ENCODE measurements around the gene KANSL1. TPM values are rescaled to one million over a fixed set of nuclear protein-coding genes. Genes with fewer than 3 reads are reported as not detected.
A peak's percentile ranks its signal among the peaks of the same experiment; 100 is the strongest.

Gene KANSL1
- total RNA-seq, 8 experiments from 2014 or later: 36.9 to 96.5 (median 81.9) TPM

GRCh38 chr17:45982791-45983613, 210.2 kb downstream of the KANSL1 start:
- peak in 3 of 8 experiments; percentile 6 to 36 (median 20) for ATAC-seq (replicated peaks in 6 of 8)

GRCh38 chr17:45981306-45981705, 211.9 kb downstream of the KANSL1 start:
- no peak overlapping the region for H3K4me3 ChIP-seq
- in situ Hi-C loops (cut with MboI; ENCODE audit: low pct_unique_long_range_greater_than_20kb in 2 of 9, low sequenced_read_pairs in 9 of 9, unreplicated experiment in 9 of 9): no loop called here
- no peak for ATAC-seq (replicated peaks in 6 of 8)
- no peak overlapping the region for H3K27ac ChIP-seq
- peaks cover 0 to 13% of the 10 kb centered on the region in 2 donors for H3K4me1 ChIP-seq (replicated peaks in 1 of 2)
- 39 to 100% (median 79%) methylated on average over 1 to 6 of the region's 7 CpGs; no CpG with 5 or more reads in 1 of the 10 experiments for WGBS, 10 experiments

More at GRCh38 chr17:45982791-45983613, 210.2 kb downstream of the KANSL1 start:
- Histone ChIP-seq H3K27ac (no peak overlapping the region), H3K4me3 (no peak overlapping the region), H3K4me1 (replicated peaks in 1 of 2) (peaks cover 0 to 13% of the 10 kb centered on the region in 2 donors)
- 84 to 91% (median 88%) methylated on average over 3 to 9 of the region's 41 CpGs; no CpG with 5 or more reads in 6 of the 10 experiments for WGBS, 10 experiments
- in situ Hi-C loops (cut with MboI; ENCODE audit: low pct_unique_long_range_greater_than_20kb in 2 of 9, low sequenced_read_pairs in 9 of 9, unreplicated experiment in 9 of 9): no loop called here

- in situ Hi-C loops (cut with MboI; ENCODE audit: low pct_unique_long_range_greater_than_20kb in 2 of 9, low sequenced_read_pairs in 9 of 9, unreplicated experiment in 9 of 9): no loop called here
Measured at GRCh38 chr17:45980855-45981254, 212.4 kb downstream of the KANSL1 start.

More at GRCh38 chr17:45980855-45981254, 212.4 kb downstream of the KANSL1 start:
- no peak overlapping the region for H3K27ac ChIP-seq
- WGBS, 10 experiments: 29 to 100% (median 79%) methylated on average over 1 to 5 of the region's 6 CpGs; no CpG with 5 or more reads in 4 of the 10 experiments
- H3K4me1 ChIP-seq (replicated peaks in 1 of 2): peaks cover 0 to 13% of the 10 kb centered on the region in 2 donors
- H3K4me3 ChIP-seq: no peak overlapping the region
- ATAC-seq (replicated peaks in 6 of 8): no peak

Other genes starting within 250 kb of the KANSL1 start
- under 1 TPM in 1 of 8 experiments, not detected in 7; 0.78 TPM for gene STH, start 194.2 kb downstream of the KANSL1 start, total RNA-seq
- gene LRRC37A, start 101.7 kb upstream of the KANSL1 start, total RNA-seq: 10 to 100 TPM in 1 of 8 experiments, 1 to 10 TPM in 7; 2.3 to 15.1 (median 6.5) TPM
- gene ARL17B, start 168.3 kb upstream of the KANSL1 start, total RNA-seq: 10 to 100 TPM in 3 of 8 experiments, 1 to 10 TPM in 5; 3.4 to 25.1 (median 7.8) TPM

Measured in motor neuron (in vitro differentiated cells).